Endometrial microvascular endothelial cells (primary cell): ENCODE results near the gene SCN2A. TPM values are rescaled to one million over a fixed set of nuclear protein-coding genes. Genes with fewer than 3 reads are reported as not detected.
"Not testable (repeated sequence)": the region's sequence is repeated elsewhere in the genome, so short reads cannot be mapped to it uniquely, and the experiment has no call there.

Source experiments
- in situ Hi-C: cut with HindIII; loops from 2 replicates; pipeline ENCODE4 v1.10.0; 2017; ENCODE audit warnings: low sequenced_read_pairs, low pct_unique_long_range_greater_than_20kb; ENCODE audit errors: inconsistent ontology term
- total RNA-seq: library from RNA; depleted of rRNA; stranded (reverse); fragments of >200 nt; gene quantifications from one replicate; pipeline ENCODE4 v1.2.3, GENCODE V29; 2015; ENCODE audit errors: inconsistent ontology term

Gene SCN2A
- total RNA-seq, 1 donor from 2014 or later = not detected

GRCh38 chr2:165295643-165296042 lies 56.4 kb downstream of the SCN2A start:
- in situ Hi-C loops = no loop called here

GRCh38 chr2:165305391-165306096 lies 66.3 kb downstream of the SCN2A start:
- in situ Hi-C loops = no loop called here

GRCh38 chr2:165307317-165307716 lies 68.1 kb downstream of the SCN2A start:
- in situ Hi-C loops = no loop called here

GRCh38 chr2:165311949-165312348 lies 72.7 kb downstream of the SCN2A start:
- in situ Hi-C loops = no loop called here

GRCh38 chr2:165312999-165313398 lies 73.8 kb downstream of the SCN2A start:
- in situ Hi-C loops = no loop called here

- in situ Hi-C loops = no loop called here
Observed at GRCh38 chr2:165313509-165313908, 74.3 kb downstream of the SCN2A start.

- in situ Hi-C loops = no loop called here
Observed at GRCh38 chr2:165328272-165328671, 89.1 kb downstream of the SCN2A start.

- in situ Hi-C loops = not testable (repeated sequence)
Observed at GRCh38 chr2:165344276-165344675, 105.1 kb downstream of the SCN2A start.

GRCh38 chr2:165348441-165348840 lies 109.2 kb downstream of the SCN2A start:
- in situ Hi-C loops = no loop called here

GRCh38 chr2:165349181-165349580 lies 110.0 kb downstream of the SCN2A start:
- in situ Hi-C loops = no loop called here

GRCh38 chr2:165357758-165358157 lies 118.5 kb downstream of the SCN2A start:
- in situ Hi-C loops = no loop called here

GRCh38 chr2:165361514-165361913 lies 122.3 kb downstream of the SCN2A start:
- in situ Hi-C loops = no loop called here

- in situ Hi-C loops = no loop called here
Observed at GRCh38 chr2:165369131-165369897, 130.1 kb downstream of the SCN2A start.

- in situ Hi-C loops = no loop called here
Observed at GRCh38 chr2:165369898-165370296, 130.7 kb downstream of the SCN2A start.

- in situ Hi-C loops = no loop called here
Observed at GRCh38 chr2:165371356-165371755, 132.1 kb downstream of the SCN2A start.

- in situ Hi-C loops = no loop called here
Observed at GRCh38 chr2:165373278-165374010, 134.2 kb downstream of the SCN2A start.

- in situ Hi-C loops = no loop called here
Observed at GRCh38 chr2:165376571-165376975, 137.4 kb downstream of the SCN2A start.

- in situ Hi-C loops = no loop called here
Observed at GRCh38 chr2:165382362-165382761, 143.1 kb downstream of the SCN2A start.

- in situ Hi-C loops = no loop called here
Observed at GRCh38 chr2:165390875-165391274, 151.7 kb downstream of the SCN2A start.

GRCh38 chr2:165391791-165392190 lies 152.6 kb downstream of the SCN2A start:
- in situ Hi-C loops = no loop called here
